Osteocyte (in vitro differentiated cells): Measurements from ENCODE around the gene UBE2U. TPM values are rescaled to one million over a fixed set of nuclear protein-coding genes. Genes with fewer than 3 reads are reported as not detected.
A peak's percentile ranks its signal among the peaks of the same experiment; 100 is the strongest.

Experiments used
- DNase-seq: peaks from one replicate; pipeline ENCODE4 v3.0.0; 2021; ENCODE audit warnings: mixed read lengths; ENCODE audit not compliant: unreplicated experiment; ENCODE audit errors: extremely low spot score
- H3K27ac Mint-ChIP-seq: one replicate; pipeline ENCODE4 v1.8.0; 2021; ENCODE audit warnings: mild to moderate bottlenecking, mixed read lengths; ENCODE audit not compliant: unreplicated experiment
- H3K27me3 Mint-ChIP-seq: one replicate; pipeline ENCODE4 v1.8.0; 2021; ENCODE audit warnings: mixed read lengths; ENCODE audit not compliant: unreplicated experiment
- H3K36me3 Mint-ChIP-seq: one replicate; pipeline ENCODE4 v1.8.0; 2021; ENCODE audit warnings: mixed read lengths; ENCODE audit not compliant: unreplicated experiment
- H3K4me1 Mint-ChIP-seq: one replicate; pipeline ENCODE4 v1.8.0; 2021; ENCODE audit warnings: mixed read lengths; ENCODE audit not compliant: unreplicated experiment
- H3K4me3 Mint-ChIP-seq: one replicate; pipeline ENCODE4 v1.8.0; 2021; ENCODE audit warnings: mild to moderate bottlenecking, moderate library complexity, mixed read lengths; ENCODE audit not compliant: unreplicated experiment
- H3K9me3 Mint-ChIP-seq: one replicate; pipeline ENCODE4 v1.8.0; 2021; ENCODE audit warnings: mixed read lengths; ENCODE audit not compliant: unreplicated experiment
- CTCF ChIP-seq: fragments of 200-600 bp; sonication (generic); IDR thresholded peaks from 2 replicates; pipeline ENCODE4 v1.5.0; 2021; ENCODE audit warnings: antibody characterized with exemption, mild to moderate bottlenecking, moderate library complexity
- total RNA-seq: library from RNA; stranded (reverse); gene quantifications from 2 replicates; pipeline ENCODE4 v1.2.1, GENCODE V29; 2021

The UBE2U gene
- total RNA-seq, 1 donor from 2014 or later = not detected

GRCh38 chr1:64241069-64241468 lies 37.6 kb downstream of the UBE2U start:
- peaks cover 12% of the 10 kb centered on the region for H3K27me3 Mint-ChIP-seq
- H3K36me3 Mint-ChIP-seq = no peaks in the 10 kb centered on the region
- H3K27ac Mint-ChIP-seq = no peak overlapping the region
- TF ChIP-seq CTCF = no peak
- H3K4me3 Mint-ChIP-seq = no peak overlapping the region
- no peak for DNase-seq
- H3K9me3 Mint-ChIP-seq = no peaks in the 10 kb centered on the region
- H3K4me1 Mint-ChIP-seq = peaks cover 6% of the 10 kb centered on the region

GRCh38 chr1:64242895-64243756 lies 39.7 kb downstream of the UBE2U start:
- H3K27me3 Mint-ChIP-seq = peaks cover 22% of the 10 kb centered on the region
- H3K36me3 Mint-ChIP-seq = no peaks in the 10 kb centered on the region
- no peak for DNase-seq
- TF ChIP-seq CTCF = peak; percentile 76
- H3K4me3 Mint-ChIP-seq = no peak overlapping the region
- no peaks in the 10 kb centered on the region for H3K9me3 Mint-ChIP-seq
- peaks cover 6% of the 10 kb centered on the region for H3K4me1 Mint-ChIP-seq
- no peak overlapping the region for H3K27ac Mint-ChIP-seq

GRCh38 chr1:64243757-64244080 lies 40.3 kb downstream of the UBE2U start:
- no peak for DNase-seq
- no peak overlapping the region for H3K27ac Mint-ChIP-seq
- H3K4me3 Mint-ChIP-seq = no peak overlapping the region
- no peak for TF ChIP-seq CTCF
- peaks cover 26% of the 10 kb centered on the region for H3K27me3 Mint-ChIP-seq
- peaks cover 6% of the 10 kb centered on the region for H3K4me1 Mint-ChIP-seq
- H3K36me3 Mint-ChIP-seq = no peaks in the 10 kb centered on the region
- H3K9me3 Mint-ChIP-seq = no peaks in the 10 kb centered on the region

GRCh38 chr1:64245495-64245894 lies 42.1 kb downstream of the UBE2U start:
- Mint-ChIP-seq H3K4me3 (no peak overlapping the region), H3K36me3 (no peaks in the 10 kb centered on the region), H3K4me1 (peaks cover 6% of the 10 kb centered on the region), H3K27me3 (peaks cover 36% of the 10 kb centered on the region), H3K27ac (no peak overlapping the region), H3K9me3 (no peaks in the 10 kb centered on the region)
- no peak for DNase-seq
- TF ChIP-seq CTCF = no peak

- Mint-ChIP-seq H3K36me3 (no peaks in the 10 kb centered on the region), H3K27ac (no peak overlapping the region), H3K9me3 (no peaks in the 10 kb centered on the region), H3K4me3 (no peak overlapping the region), H3K4me1 (peaks cover 6% of the 10 kb centered on the region), H3K27me3 (peaks cover 36% of the 10 kb centered on the region)
- no peak for DNase-seq
- peak; percentile 78 for TF ChIP-seq CTCF
These were observed 43.0 kb downstream of the UBE2U start for GRCh38 chr1:64246294-64246917.
